Endothelial cell of umbilical vein (primary cell): ENCODE measurements around the gene MYOCD.

Experiments used
- EZH2 ChIP-seq: IDR thresholded peaks from 2 replicates; pipeline ENCODE4 v1.6.1; 2012; ENCODE audit warnings: borderline replicate concordance, low read depth, mild to moderate bottlenecking, moderate library complexity, low read length, inconsistent platforms; ENCODE audit not compliant: severe bottlenecking
- POLR2A ChIP-seq: IDR thresholded peaks from 2 replicates; pipeline ENCODE4 v1.6.1; 2012; ENCODE audit warnings: low read depth, mild to moderate bottlenecking, control low read depth, low read length
- POLR2AphosphoS5 ChIP-seq: IDR thresholded peaks from 2 replicates; pipeline ENCODE4 v1.6.1; 2012; ENCODE audit warnings: low read depth, mild to moderate bottlenecking, control low read depth, low read length, moderate library complexity; ENCODE audit not compliant: insufficient read depth
- TF ChIP-seq, protein P1 (sequence below), 2 donors: IDR thresholded peaks; 1 replicate in 1 of 2; 2 replicates in 1 of 2; pipeline ENCODE4 v1.5.1; 2011; ENCODE audit warnings: low read length in 2 of 2, mild to moderate bottlenecking in 2 of 2, moderate library complexity in 2 of 2, control low read depth in 1 of 2, inconsistent platforms in 1 of 2, low read depth in 1 of 2; ENCODE audit not compliant: insufficient read depth in 1 of 2; ENCODE audit errors: extremely low read depth in 1 of 2
- TF ChIP-seq, protein P2 (sequence below): IDR thresholded peaks from 2 replicates; pipeline ENCODE4 v1.6.1; 2011; ENCODE audit not compliant: insufficient read depth, insufficient read length

DNA sequence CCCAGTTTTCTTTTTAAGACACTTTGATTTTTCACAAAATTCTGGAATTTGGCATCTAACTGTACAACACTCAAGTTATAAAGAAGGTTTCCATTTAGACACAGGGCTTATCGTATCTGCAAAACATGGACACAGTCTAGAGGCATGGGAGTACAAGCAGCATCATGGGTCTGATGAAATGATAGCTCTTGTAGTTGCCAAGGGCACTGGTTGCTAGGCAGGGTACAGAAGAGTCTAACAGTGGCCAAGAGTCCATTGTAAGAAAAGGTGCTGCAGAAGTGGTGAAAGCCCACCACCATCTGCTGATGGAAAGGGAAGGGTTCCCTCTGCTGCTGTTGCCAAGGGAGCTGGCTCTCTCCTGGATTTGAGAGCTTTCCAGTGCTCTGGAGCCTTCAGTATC is 20.8 kb downstream of the MYOCD start:
- TF ChIP-seq, protein P1, sequence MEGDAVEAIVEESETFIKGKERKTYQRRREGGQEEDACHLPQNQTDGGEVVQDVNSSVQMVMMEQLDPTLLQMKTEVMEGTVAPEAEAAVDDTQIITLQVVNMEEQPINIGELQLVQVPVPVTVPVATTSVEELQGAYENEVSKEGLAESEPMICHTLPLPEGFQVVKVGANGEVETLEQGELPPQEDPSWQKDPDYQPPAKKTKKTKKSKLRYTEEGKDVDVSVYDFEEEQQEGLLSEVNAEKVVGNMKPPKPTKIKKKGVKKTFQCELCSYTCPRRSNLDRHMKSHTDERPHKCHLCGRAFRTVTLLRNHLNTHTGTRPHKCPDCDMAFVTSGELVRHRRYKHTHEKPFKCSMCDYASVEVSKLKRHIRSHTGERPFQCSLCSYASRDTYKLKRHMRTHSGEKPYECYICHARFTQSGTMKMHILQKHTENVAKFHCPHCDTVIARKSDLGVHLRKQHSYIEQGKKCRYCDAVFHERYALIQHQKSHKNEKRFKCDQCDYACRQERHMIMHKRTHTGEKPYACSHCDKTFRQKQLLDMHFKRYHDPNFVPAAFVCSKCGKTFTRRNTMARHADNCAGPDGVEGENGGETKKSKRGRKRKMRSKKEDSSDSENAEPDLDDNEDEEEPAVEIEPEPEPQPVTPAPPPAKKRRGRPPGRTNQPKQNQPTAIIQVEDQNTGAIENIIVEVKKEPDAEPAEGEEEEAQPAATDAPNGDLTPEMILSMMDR (IDR thresholded peaks at IDR 0.05; ENCODE audit: extremely low read depth in 1 of 2, insufficient read depth in 1 of 2, low read depth in 1 of 2, low read length in 2 of 2): no peak
- TF ChIP-seq POLR2AphosphoS5 (no peak), EZH2 (no peak), POLR2A (no peak)
- TF ChIP-seq, protein P2, sequence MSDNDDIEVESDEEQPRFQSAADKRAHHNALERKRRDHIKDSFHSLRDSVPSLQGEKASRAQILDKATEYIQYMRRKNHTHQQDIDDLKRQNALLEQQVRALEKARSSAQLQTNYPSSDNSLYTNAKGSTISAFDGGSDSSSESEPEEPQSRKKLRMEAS: no peak
